ENCODE results near the gene USH2A. TPM values are rescaled to one million over a fixed set of nuclear protein-coding genes. Genes with fewer than 3 reads are reported as not detected.

The USH2A gene
- total RNA-seq, 4 donors from 2014 or later, result under 0.01 TPM; not detected in 3

DNA sequence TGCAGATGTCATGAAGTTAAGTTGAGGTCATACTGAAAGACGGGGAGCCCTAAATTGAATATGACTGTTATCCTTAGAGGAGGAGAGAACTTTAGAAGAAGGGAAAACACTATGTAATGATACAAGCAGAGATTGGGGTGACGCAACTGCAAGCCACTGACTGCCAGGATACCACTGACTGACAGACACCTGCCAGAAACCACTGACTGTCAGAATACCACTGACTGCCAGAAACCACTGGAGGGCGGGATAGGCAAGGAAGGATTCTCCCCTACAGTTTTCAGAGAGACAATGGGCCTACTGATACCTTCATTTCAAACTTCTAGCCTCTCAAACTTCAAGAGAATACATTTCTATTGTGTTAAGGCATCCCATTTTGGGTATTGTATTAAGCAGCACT lies 388.7 kb downstream of the USH2A start:
- Histone ChIP-seq H3K36me3 (no peaks in the 10 kb centered on the region), H3K9me3 (no peaks in the 10 kb centered on the region), H3K4me3 (no peak overlapping the region), H3K27ac (no peak overlapping the region), H3K27me3 (no peaks in the 10 kb centered on the region), H3K4me1 (no peaks in the 10 kb centered on the region)
- TF ChIP-seq EP300 (IDR thresholded peaks at IDR 0.05; ENCODE audit: low read depth), result no peak
- no peak for TF ChIP-seq POLR2AphosphoS5 (IDR thresholded peaks at IDR 0.05)
- no peak for TF ChIP-seq POLR2A (IDR thresholded peaks at IDR 0.05)
- TF ChIP-seq, protein P1, sequence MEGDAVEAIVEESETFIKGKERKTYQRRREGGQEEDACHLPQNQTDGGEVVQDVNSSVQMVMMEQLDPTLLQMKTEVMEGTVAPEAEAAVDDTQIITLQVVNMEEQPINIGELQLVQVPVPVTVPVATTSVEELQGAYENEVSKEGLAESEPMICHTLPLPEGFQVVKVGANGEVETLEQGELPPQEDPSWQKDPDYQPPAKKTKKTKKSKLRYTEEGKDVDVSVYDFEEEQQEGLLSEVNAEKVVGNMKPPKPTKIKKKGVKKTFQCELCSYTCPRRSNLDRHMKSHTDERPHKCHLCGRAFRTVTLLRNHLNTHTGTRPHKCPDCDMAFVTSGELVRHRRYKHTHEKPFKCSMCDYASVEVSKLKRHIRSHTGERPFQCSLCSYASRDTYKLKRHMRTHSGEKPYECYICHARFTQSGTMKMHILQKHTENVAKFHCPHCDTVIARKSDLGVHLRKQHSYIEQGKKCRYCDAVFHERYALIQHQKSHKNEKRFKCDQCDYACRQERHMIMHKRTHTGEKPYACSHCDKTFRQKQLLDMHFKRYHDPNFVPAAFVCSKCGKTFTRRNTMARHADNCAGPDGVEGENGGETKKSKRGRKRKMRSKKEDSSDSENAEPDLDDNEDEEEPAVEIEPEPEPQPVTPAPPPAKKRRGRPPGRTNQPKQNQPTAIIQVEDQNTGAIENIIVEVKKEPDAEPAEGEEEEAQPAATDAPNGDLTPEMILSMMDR (IDR thresholded peaks at IDR 0.05), result no peak
- WGBS, 2 donors (ENCODE audit: low coverage in 1 of 2), result 55% methylated on average over 3 of the region's 3 CpGs
- in situ Hi-C loops (cut with MboI; ENCODE audit: low pct_ligation_motif_present in 1 of 4, low pct_unique_long_range_greater_than_20kb in 1 of 4, low sequenced_read_pairs in 3 of 4) (no loop called here), intact Hi-C loops (cut with DNase I; ENCODE audit: low total_unique reads) (no loop called here)
- DNase-seq, result no peak

DNA sequence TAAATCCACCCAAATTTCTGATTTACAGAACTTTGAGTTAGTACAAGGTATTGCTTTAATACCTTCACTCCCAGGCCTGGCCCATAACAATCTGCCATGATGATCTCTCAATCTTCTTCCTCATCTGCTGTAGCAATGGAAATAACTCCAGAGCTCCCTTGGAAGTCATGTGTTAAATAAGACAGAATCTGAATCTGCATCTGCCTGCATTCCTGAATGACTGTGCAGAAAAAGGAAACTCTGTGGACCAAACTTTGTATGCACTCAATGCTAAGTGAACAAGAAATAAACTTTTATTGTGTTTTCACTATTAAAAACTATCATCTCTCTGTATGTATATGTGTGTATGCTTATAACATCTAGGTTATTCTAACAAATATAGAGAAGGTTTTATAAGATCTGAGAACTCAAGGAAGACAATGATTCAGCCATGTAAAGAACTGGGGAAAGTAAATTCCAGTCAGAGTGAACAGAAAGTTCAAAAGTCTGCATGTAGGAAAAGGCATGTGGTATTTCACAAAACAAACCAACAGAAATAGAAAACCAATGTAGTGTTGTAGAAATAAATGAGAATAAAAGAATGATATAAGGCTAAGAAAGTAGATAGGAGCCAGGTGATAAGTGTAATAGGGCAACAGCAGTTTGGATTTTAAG lies 390.2 kb downstream of the USH2A start:
- in situ Hi-C loops (cut with MboI; ENCODE audit: low pct_ligation_motif_present in 1 of 4, low pct_unique_long_range_greater_than_20kb in 1 of 4, low sequenced_read_pairs in 3 of 4), result no loop called here

DNA sequence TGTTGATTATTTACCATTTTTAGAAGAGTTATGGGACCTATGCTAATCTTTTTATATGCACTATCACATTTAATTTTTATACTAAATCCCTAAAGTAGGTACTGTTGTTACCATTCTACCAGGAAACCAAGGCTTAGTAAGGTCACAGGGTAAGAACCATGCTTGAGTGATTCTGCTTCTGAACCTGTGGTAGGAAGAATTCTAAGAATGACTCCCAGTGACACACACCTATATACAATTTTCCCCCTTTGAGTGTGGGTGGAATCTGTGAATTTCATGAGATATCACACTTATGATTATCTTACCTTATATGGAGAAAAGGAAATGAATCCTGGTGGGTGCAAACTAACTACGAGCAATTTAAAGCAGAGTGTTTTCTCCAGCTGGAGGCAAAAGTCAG lies 391.0 kb downstream of the USH2A start:
- Histone ChIP-seq H3K36me3 (no peaks in the 10 kb centered on the region), H3K27me3 (no peaks in the 10 kb centered on the region), H3K9me3 (no peaks in the 10 kb centered on the region), H3K4me3 (no peak overlapping the region), H3K27ac (no peak overlapping the region), H3K4me1 (no peaks in the 10 kb centered on the region)
- 71% methylated on average over 1 of the region's 1 CpG; no CpG with 5 or more reads in 1 of the 2 donors for WGBS, 2 donors (ENCODE audit: low coverage in 1 of 2)
- no peak for TF ChIP-seq POLR2AphosphoS5 (IDR thresholded peaks at IDR 0.05)
- TF ChIP-seq EP300 (IDR thresholded peaks at IDR 0.05; ENCODE audit: low read depth), result no peak
- TF ChIP-seq, protein P1 (IDR thresholded peaks at IDR 0.05), result no peak
- TF ChIP-seq POLR2A (IDR thresholded peaks at IDR 0.05), result no peak
- in situ Hi-C loops (cut with MboI; ENCODE audit: low pct_ligation_motif_present in 1 of 4, low pct_unique_long_range_greater_than_20kb in 1 of 4, low sequenced_read_pairs in 3 of 4) (no loop called here), intact Hi-C loops (cut with DNase I; ENCODE audit: low total_unique reads) (no loop called here)
- DNase-seq, result no peak

More for the DNA sequence above, 390.2 kb downstream of the USH2A start:
- H3K4me1 ChIP-seq, result no peaks in the 10 kb centered on the region
- H3K9me3 ChIP-seq, result no peaks in the 10 kb centered on the region
- no peak for DNase-seq
- no peak for TF ChIP-seq POLR2AphosphoS5 (IDR thresholded peaks at IDR 0.05)
- no peak for TF ChIP-seq POLR2A (IDR thresholded peaks at IDR 0.05)
- no peak for TF ChIP-seq EP300 (IDR thresholded peaks at IDR 0.05; ENCODE audit: low read depth)
- TF ChIP-seq, protein P1 (IDR thresholded peaks at IDR 0.05), result no peak
- intact Hi-C loops (cut with DNase I; ENCODE audit: low total_unique reads), result no loop called here
- no peaks in the 10 kb centered on the region for H3K27me3 ChIP-seq
- no peaks in the 10 kb centered on the region for H3K36me3 ChIP-seq
- no peak overlapping the region for H3K4me3 ChIP-seq
- no peak overlapping the region for H3K27ac ChIP-seq

DNA sequence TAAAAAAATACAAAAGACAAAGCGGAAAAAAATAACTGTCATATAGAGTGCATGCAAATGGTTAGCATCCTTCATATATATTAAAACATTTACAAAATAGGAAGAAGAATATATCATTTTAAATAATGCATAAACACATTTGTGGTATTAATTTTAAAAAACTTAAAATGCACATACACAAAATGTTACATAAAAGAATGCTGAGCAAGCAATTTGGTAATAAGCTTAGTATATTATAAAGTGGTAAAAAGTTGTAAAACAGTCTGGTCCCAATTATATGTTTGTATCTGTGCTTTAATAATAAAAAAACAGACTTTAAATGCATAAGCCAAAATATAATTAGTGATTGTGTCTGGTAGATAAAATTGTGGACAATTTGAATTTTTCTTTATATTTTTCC lies 394.6 kb downstream of the USH2A start:
- in situ Hi-C loops (cut with MboI; ENCODE audit: low pct_ligation_motif_present in 1 of 4, low pct_unique_long_range_greater_than_20kb in 1 of 4, low sequenced_read_pairs in 3 of 4) (no loop called here), intact Hi-C loops (cut with DNase I; ENCODE audit: low total_unique reads) (no loop called here)
- no peak for DNase-seq
- Histone ChIP-seq H3K27ac (no peak overlapping the region), H3K9me3 (no peaks in the 10 kb centered on the region), H3K27me3 (no peaks in the 10 kb centered on the region), H3K4me1 (no peaks in the 10 kb centered on the region), H3K36me3 (no peaks in the 10 kb centered on the region), H3K4me3 (no peak overlapping the region)
- 85 to 92% methylated on average over 1 of the region's 1 CpG for WGBS, 2 donors (ENCODE audit: low coverage in 1 of 2)
- TF ChIP-seq POLR2AphosphoS5 (IDR thresholded peaks at IDR 0.05) (no peak), POLR2A (IDR thresholded peaks at IDR 0.05) (no peak), EP300 (IDR thresholded peaks at IDR 0.05; ENCODE audit: low read depth) (no peak)
- TF ChIP-seq, protein P1 (IDR thresholded peaks at IDR 0.05), result no peak

All from transverse colon (tissue), 4 donors.